GM19328 (cell line): ENCODE results near the gene DOCK1.

Experiments used
- ATAC-seq: cut with Tn5 transposase; IDR thresholded peaks from one replicate; pipeline ENCODE4 v1.9.1; 2021; ENCODE audit warnings: mild to moderate bottlenecking, moderate library complexity; ENCODE audit not compliant: unreplicated experiment

Gene DOCK1

GRCh38 chr10:127250031-127250430 lies 344.8 kb downstream of the DOCK1 start:
- no peak for ATAC-seq

GRCh38 chr10:127252818-127253217 lies 347.6 kb downstream of the DOCK1 start:
- no peak for ATAC-seq

GRCh38 chr10:127254276-127254675 lies 349.0 kb downstream of the DOCK1 start:
- no peak for ATAC-seq

- no peak for ATAC-seq
Observed at GRCh38 chr10:127257395-127257794, 352.2 kb downstream of the DOCK1 start.

GRCh38 chr10:127259347-127259746 lies 354.1 kb downstream of the DOCK1 start:
- no peak for ATAC-seq

- ATAC-seq, result no peak
Observed at GRCh38 chr10:127262606-127263005, 357.4 kb downstream of the DOCK1 start.

- ATAC-seq, result no peak
Observed at GRCh38 chr10:127265288-127265687, 360.1 kb downstream of the DOCK1 start.

GRCh38 chr10:127266431-127266830 lies 361.2 kb downstream of the DOCK1 start:
- no peak for ATAC-seq

- no peak for ATAC-seq
Observed at GRCh38 chr10:127267442-127267841, 362.2 kb downstream of the DOCK1 start.

GRCh38 chr10:127272076-127272475 lies 366.8 kb downstream of the DOCK1 start:
- ATAC-seq, result no peak

GRCh38 chr10:127275272-127275671 lies 370.0 kb downstream of the DOCK1 start:
- no peak for ATAC-seq

GRCh38 chr10:127275793-127276450 lies 370.7 kb downstream of the DOCK1 start:
- no peak for ATAC-seq

- no peak for ATAC-seq
Observed at GRCh38 chr10:127276794-127277462, 371.7 kb downstream of the DOCK1 start.

GRCh38 chr10:127278001-127278400 lies 372.8 kb downstream of the DOCK1 start:
- no peak for ATAC-seq

GRCh38 chr10:127279334-127279774 lies 374.1 kb downstream of the DOCK1 start:
- no peak for ATAC-seq

GRCh38 chr10:127280446-127280845 lies 375.2 kb downstream of the DOCK1 start:
- ATAC-seq, result no peak

- no peak for ATAC-seq
Observed at GRCh38 chr10:127283017-127283416, 377.8 kb downstream of the DOCK1 start.

- no peak for ATAC-seq
Observed at GRCh38 chr10:127283576-127283975, 378.3 kb downstream of the DOCK1 start.

GRCh38 chr10:127290850-127291249 lies 385.6 kb downstream of the DOCK1 start:
- no peak for ATAC-seq

GRCh38 chr10:127291329-127291728 lies 386.1 kb downstream of the DOCK1 start:
- ATAC-seq, result no peak

GRCh38 chr10:127292888-127293287 lies 387.7 kb downstream of the DOCK1 start:
- no peak for ATAC-seq

GRCh38 chr10:127293640-127294039 lies 388.4 kb downstream of the DOCK1 start:
- no peak for ATAC-seq

GRCh38 chr10:127296696-127297095 lies 391.5 kb downstream of the DOCK1 start:
- no peak for ATAC-seq
